NCI-H2196 (cell line): ENCODE measurements around the gene FGFR3.

Experiments
- DNase-seq: peaks from one replicate; lab custom pipeline; 2025; ENCODE audit not compliant: unreplicated experiment; lab: John Stamatoyannopoulos, UW

The FGFR3 gene

DNA sequence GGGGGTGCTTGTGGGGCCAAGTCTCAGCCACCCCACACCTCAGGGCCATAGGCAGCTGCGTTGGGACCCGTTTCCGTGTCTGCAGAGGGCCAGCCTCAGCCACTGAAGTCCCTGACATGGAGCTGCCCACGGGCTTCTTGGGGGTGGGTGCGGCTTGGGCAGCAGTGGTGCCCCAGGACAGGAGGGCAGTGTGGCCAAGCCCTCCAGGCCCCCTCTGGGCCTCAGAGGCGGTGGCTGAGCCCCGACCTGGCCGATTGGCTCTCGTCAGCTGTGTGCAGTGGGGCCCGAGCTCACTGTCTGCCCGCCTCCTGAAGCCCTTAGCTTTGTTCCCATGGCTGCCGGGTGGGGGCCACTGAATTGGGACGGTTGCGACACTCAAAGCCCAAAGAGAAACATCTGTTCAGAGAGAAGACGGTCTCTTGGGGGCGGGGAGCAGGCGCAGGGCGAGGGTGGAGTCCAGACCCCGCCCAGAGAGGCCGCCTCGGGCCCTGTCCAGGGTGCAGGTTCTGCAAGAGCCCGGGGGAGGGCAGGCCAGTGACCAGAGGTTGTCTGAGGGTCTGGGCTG lies 9.1 kb downstream of the FGFR3 start:
- no peak for DNase-seq

DNA sequence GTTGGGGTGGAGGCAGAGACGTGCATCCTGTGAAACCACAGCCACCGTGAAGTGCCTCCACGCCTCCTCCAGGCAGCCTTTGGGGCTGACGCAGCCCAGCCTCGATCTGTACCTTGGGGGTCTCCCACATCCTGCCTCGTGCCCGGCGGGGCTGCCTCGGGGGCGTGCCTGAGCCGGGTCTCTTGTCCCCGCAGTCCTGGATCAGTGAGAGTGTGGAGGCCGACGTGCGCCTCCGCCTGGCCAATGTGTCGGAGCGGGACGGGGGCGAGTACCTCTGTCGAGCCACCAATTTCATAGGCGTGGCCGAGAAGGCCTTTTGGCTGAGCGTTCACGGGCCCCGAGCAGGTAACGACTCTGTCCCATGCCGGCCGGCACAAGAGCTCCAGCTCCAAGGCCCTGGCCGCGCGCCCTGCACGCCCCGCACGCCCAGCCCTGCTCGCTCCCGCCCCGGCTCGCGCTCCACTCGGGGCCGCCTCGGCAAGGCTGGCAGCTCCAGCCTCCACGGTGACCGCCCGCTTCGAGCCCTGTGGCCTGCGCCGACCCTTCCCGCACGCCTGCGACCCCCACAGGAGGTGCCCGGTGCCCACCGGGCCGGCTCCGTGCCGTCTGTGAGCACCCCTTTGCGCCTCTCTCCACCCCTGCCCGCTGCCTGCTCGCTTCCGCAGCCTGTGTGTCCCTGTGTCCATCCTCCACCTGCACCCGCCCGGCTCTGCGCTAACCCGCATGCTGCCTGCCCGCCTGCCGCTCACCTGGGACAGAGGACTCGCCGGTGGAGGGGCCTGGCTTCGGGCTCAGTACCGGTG lies 9.8 kb downstream of the FGFR3 start:
- DNase-seq: no peak

DNA sequence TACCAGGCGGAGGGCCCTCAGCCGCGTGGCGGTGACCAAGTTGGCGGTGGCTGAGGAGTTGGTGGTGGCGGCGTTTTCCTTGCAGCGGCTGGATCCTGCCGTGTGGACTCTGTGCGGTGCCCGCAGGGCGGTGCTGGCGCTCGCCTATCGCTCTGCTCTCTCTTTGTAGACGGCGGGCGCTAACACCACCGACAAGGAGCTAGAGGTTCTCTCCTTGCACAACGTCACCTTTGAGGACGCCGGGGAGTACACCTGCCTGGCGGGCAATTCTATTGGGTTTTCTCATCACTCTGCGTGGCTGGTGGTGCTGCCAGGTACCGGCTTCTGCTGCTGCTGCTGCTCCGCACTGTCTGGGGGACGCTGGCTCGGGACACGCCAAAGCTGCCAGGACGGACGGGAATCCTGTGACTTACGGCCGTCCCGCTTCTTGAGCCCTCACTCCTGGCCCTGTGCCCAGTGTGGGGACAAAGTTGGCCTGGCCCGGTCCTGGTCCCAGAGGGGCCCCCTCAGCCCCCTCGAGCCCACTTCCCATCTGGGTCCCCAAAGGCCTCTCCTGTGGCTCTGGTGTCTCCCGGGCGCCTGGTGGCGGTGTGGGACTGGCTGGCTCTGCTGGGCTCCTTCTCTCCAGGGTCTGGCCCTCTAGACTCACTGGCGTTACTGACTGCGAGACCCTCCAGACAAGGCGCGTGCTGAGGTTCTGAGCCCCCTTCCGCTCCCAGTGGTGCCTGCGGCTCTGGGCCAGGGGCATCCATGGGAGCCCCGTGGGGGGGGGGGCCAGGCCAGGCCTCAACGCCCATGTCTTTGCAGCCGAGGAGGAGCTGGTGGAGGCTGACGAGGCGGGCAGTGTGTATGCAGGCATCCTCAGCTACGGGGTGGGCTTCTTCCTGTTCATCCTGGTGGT lies 10.7 kb downstream of the FGFR3 start:
- no peak for DNase-seq

DNA sequence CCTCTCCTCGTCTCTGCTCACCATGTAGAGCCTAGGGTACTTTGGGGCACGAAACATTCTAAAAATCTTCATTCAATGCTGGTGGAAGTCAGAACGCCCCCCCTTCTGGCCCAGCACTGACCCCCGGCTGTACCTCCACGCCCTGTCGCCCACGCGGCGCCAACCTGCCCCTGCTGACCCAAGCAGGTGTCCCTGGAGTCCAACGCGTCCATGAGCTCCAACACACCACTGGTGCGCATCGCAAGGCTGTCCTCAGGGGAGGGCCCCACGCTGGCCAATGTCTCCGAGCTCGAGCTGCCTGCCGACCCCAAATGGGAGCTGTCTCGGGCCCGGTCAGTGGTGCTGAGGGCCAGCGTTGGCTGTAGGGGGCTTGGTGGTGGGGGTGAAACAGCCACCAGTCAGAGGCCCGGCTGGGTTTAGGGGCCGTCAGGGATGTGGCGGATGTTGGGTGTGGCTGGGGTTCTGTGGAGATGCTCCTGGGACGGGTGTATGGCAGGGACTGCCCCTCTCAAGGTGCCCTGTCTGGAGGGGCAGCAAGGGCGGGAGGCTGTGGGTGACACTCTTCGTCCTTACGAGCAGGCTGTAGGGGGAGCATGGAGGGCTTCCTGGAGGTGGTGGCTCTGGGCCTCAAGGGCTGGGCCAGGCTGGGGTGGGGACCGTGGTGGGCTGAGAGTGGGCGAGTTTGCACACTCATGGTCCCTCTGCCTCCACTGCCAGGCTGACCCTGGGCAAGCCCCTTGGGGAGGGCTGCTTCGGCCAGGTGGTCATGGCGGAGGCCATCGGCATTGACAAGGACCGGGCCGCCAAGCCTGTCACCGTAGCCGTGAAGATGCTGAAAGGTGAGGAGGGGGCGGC lies 11.8 kb downstream of the FGFR3 start:
- DNase-seq: no peak

DNA sequence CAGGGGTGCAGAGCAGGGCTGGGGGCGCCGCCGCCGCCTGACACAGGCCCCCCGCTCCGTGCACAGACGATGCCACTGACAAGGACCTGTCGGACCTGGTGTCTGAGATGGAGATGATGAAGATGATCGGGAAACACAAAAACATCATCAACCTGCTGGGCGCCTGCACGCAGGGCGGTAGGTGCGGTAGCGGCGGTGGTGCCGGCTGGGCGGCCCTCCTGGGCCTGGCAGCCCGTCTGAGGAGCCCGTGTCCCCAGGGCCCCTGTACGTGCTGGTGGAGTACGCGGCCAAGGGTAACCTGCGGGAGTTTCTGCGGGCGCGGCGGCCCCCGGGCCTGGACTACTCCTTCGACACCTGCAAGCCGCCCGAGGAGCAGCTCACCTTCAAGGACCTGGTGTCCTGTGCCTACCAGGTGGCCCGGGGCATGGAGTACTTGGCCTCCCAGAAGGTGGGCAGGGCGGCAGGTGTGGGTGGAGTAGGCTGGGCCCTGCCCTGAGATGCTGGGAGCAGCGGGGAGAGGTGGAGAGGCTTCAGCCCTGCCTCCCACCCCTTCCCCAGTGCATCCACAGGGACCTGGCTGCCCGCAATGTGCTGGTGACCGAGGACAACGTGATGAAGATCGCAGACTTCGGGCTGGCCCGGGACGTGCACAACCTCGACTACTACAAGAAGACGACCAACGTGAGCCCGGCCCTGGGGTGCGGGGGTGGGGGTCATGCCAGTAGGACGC lies 12.6 kb downstream of the FGFR3 start:
- no peak for DNase-seq

DNA sequence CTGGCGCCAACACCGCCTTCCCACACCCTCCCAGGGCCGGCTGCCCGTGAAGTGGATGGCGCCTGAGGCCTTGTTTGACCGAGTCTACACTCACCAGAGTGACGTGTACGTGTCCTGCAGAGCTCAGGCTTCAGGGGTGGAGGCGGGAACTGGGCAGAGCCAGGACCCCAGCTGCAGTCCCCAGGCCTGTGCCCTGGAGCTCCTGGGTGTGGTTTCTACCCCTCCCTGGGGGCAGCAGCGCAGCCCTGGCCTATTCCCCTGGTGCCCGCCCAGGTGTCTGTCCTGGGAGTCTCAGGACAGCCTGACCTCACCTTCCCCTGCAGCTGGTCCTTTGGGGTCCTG lies 13.1 kb downstream of the FGFR3 start:
- no peak for DNase-seq

DNA sequence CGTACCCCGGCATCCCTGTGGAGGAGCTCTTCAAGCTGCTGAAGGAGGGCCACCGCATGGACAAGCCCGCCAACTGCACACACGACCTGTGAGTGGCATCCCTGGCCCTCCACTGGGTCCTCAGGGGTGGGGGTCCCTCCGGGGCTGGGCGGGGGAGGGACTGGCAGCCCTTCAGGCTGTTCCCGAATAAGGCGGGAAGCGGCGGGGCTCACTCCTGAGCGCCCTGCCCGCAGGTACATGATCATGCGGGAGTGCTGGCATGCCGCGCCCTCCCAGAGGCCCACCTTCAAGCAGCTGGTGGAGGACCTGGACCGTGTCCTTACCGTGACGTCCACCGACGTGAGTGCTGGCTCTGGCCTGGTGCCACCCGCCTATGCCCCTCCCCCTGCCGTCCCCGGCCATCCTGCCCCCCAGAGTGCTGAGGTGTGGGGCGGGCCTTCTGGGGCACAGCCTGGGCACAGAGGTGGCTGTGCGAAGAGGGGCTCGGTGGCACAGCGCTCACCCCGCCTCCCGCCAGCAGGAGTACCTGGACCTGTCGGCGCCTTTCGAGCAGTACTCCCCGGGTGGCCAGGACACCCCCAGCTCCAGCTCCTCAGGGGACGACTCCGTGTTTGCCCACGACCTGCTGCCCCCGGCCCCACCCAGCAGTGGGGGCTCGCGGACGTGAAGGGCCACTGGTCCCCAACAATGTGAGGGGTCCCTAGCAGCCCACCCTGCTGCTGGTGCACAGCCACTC lies 13.7 kb downstream of the FGFR3 start:
- DNase-seq: no peak

DNA sequence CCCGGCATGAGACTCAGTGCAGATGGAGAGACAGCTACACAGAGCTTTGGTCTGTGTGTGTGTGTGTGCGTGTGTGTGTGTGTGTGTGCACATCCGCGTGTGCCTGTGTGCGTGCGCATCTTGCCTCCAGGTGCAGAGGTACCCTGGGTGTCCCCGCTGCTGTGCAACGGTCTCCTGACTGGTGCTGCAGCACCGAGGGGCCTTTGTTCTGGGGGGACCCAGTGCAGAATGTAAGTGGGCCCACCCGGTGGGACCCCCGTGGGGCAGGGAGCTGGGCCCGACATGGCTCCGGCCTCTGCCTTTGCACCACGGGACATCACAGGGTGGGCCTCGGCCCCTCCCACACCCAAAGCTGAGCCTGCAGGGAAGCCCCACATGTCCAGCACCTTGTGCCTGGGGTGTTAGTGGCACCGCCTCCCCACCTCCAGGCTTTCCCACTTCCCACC lies 14.3 kb downstream of the FGFR3 start:
- DNase-seq: no peak

DNA sequence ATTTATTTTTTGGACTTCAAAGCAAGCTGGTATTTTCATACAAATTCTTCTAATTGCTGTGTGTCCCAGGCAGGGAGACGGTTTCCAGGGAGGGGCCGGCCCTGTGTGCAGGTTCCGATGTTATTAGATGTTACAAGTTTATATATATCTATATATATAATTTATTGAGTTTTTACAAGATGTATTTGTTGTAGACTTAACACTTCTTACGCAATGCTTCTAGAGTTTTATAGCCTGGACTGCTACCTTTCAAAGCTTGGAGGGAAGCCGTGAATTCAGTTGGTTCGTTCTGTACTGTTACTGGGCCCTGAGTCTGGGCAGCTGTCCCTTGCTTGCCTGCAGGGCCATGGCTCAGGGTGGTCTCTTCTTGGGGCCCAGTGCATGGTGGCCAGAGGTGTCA lies 15.3 kb downstream of the FGFR3 start:
- DNase-seq: no peak

DNA sequence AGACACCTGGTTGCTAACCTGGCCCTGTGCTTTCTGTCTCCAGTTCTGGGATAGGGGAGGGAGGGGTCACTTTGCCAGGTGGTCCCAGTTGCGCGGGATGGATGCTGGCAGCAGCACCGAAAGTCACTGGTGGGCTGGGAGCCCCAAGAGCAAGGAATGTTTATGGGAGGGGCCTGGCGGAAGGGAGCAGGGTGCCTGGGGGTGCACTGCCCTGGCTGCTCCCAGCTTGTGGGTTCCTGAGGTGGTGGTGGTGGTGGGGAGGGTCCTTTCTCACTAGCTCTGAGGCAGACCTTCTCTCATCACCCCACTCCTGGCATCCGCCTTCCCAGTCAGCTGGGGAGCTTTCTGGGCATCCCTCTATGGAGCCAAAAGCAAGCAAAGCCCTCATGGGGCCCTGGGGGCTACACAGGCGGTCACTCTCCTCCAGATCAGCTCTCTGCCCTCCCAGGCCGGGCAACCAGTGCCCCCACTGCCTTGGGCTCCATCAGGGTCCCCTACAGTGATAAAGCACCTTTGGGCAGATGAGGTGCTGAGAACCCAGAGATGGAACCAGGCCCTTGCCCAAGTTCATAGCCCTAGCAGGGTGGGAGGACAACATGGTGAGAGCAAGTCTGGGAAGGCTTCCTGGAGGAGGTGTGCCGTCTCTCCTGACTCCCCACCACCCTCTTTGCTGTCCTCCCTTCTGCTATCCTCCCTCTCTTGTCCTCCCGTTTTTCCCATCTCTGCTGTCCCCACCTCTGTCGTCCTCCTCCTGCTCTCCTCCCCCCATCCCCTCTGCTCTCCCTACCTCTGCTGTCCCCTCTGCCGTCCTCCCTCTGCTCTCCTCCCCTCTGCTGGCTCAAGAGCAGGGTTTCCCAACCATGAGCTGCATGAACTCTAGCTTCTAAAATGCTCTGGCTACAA lies 16.0 kb downstream of the FGFR3 start:
- DNase-seq: no peak

DNA sequence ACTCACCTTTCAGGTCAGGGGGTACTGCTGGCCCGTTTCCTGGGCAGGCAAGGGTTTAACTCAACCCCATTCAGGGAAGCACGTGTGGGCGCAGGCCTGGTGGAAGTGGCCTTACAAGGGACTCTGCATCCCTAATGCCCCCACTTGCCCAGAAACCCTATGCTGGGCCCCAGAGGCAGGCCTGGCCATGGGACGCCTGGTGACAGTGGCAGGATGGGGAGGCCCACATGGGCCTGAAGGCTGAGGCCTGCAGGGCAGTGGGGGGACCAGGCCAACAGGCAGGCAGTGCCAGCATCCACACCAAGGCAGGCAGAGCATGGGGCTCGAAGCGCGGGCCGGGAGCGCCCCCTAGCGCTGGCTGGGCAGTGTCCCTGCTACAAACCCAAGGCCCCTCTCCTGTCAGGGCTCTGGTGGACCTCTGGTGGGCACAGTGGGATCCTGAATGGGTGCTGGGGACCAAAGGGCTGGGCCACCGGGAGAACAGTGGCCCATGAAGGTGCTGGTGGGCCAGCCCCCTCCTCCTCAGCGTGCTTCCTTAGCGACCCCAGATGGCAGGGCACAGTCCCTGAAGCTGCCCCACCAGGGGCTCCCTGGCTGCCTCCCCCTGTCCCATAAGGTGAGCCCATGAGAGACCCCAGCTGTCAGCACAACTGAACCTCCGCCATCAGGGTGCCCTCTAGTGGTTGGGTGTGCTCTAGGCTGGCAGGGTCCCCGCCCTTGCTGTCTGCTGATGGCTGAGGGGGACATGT lies 16.8 kb downstream of the FGFR3 start:
- DNase-seq: peak; percentile 57

DNA sequence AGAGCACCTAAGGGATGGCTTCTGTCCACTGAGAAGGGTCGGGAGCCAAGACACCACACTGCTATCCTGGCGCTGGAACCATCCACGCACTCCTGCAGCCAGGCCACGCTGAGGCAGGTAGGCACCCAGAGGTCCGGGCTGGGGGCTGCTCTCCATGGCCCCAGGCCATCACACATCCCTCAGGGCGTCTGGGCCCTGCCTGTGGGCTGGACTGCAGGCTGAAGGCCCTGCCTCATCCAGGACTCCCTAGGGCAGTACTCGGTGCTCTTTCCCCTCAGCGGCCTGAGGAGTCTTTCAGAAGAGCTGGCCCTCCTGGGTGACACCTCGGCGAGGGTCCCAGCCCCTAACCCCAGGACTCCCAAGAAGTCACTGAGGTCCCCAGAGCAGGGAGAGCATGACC lies 17.7 kb downstream of the FGFR3 start:
- DNase-seq: no peak

DNA sequence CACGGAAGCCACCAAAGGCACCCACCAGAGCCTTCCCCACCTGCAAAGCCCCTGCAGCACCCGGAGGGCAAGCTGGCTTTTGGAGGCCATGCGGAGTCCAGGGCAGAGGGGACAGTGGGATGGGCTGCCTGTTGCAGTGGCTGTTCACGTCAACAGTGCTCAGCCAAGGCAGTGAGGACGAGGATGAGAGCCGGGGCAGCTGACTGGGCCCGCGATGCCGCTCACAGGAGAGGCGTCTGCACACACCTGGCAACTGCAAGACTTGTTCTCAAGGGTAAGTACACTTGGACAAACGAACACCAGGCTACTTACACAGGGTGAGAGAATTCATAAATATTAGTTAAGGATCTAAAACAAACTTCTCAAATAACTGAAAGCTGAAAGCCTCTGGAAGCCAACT lies 19.6 kb downstream of the FGFR3 start:
- DNase-seq: no peak

DNA sequence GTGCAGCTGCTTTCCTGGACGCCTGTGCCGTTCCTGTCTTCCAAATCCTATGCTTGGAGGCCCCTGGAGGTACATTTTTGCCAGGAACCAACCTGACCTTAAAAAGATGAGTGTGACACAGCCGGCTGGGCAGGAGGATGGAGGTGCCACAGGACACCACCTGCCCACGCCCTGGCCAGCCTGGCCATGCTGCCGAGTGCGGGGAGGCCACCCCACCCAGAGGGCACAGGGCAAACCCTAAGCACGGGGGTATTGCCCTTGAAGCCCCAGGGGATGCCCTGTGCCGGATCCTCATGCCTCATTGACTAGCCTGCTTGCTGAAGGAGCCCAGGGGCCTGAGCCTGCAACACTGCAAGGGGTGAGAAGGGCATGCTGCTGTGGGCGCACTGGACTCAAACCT lies 20.1 kb downstream of the FGFR3 start:
- DNase-seq: no peak

DNA sequence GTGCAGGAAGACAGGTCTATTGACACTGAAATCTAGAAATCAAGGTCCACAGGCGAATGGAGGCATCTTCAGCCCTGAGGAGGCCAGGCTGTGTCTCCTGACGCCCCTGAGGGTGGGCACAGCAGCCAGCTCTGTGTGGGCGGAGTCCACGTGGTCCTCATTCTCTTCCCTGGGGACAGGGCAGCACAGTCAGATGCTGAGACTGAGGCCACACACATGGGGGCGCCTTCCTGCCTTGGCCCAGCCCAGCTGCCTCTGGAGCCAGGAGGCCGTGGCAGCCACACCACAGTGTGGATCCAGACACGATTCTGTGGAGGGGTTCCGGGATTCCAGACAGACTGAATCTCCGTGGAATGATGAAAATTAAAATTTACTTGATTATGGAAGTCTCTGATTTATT lies 20.8 kb downstream of the FGFR3 start:
- DNase-seq: no peak

DNA sequence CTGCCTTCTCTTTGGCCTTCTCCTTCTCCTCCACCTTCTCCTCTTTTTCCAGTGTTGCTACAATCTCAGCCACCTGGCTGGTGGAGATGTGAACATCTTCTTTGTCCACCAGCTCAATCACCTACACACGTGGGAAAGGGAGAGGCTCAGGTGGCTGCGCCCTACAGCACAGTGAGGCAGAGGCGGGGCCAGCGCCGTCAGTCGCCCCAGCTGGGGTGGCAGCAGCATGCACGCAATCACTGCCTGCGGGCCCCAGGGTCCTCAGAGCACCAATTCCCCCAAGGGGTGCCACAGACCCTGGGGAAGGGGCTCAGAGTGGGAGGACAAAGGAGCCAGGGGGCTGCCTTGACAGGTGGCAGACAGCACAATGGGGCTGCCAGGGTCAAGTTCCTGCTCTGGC lies 21.4 kb downstream of the FGFR3 start:
- no peak for DNase-seq

DNA sequence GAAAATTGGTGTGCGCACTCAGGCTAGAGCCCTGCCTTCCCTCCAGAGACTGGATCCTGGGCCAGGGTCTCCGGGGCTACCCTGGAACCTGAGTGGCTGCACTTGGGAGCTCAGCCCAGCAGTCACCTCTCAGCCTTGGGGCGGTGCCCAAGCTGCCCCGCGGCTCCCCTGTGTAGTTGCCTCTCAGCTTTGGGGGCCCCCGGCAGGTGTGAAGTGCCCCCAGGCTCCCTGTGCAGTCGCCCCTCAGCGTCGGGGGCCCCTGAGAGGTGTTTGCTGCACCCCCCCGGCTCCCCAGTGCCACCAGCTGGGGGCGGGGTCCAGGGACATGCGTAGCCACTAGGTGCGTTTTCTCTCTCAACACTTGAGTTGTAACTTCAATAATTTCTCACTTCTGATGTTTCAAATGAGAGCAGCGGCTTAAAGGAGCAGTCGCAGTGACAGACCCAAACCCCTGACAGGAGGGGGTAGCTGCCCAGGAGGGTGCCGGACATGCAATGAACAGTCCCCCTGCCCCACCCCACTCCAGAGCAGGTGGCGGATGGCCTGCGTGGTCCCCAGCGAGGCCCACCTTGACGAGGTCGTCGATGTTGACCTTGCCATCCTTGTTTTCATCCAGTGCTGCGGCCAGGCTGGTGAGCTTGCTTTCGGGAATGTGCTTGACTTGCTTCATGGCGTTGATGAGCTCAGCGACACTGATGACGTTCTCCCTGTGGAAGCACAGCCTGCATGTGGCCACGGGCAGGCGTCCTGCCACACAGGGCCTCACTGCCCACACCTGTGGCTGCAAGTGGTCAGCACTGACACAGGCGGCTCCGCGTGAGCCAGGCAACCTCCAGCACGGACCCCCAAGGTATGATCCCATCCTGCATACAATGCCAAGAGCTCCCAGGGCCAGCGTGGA lies 22.3 kb downstream of the FGFR3 start:
- no peak for DNase-seq
